ENCODE data around the gene SMARCC1.
"Not testable (repeated sequence)": the region's sequence is repeated elsewhere in the genome, so short reads cannot be mapped to it uniquely, and the experiment has no call there.

The SMARCC1 gene

GRCh38 chr3:47722859-47723258, 58.8 kb downstream of the SMARCC1 start:
- TF ChIP-seq CTCF (IDR thresholded peaks at IDR 0.05; ENCODE audit: low read depth, low read length, missing control alignments), result no peak
- H3K4me3 ChIP-seq (replicated peaks; ENCODE audit: low read depth, low read length), result no peak overlapping the region
- DNase-seq (ENCODE audit: extremely low read depth, low read depth), result no peak

GRCh38 chr3:47717448-47717847, 64.2 kb downstream of the SMARCC1 start:
- not testable (repeated sequence) for DNase-seq (ENCODE audit: extremely low read depth, low read depth); H3K4me3 ChIP-seq (replicated peaks; ENCODE audit: low read depth, low read length)

GRCh38 chr3:47716656-47717055, 65.0 kb downstream of the SMARCC1 start:
- no peak for TF ChIP-seq CTCF (IDR thresholded peaks at IDR 0.05; ENCODE audit: low read depth, low read length, missing control alignments)
- DNase-seq (ENCODE audit: extremely low read depth, low read depth), result no peak
- no peak overlapping the region for H3K4me3 ChIP-seq (replicated peaks; ENCODE audit: low read depth, low read length)

GRCh38 chr3:47715928-47716327, 65.8 kb downstream of the SMARCC1 start:
- H3K4me3 ChIP-seq (replicated peaks; ENCODE audit: low read depth, low read length), result no peak overlapping the region
- no peak for TF ChIP-seq CTCF (IDR thresholded peaks at IDR 0.05; ENCODE audit: low read depth, low read length, missing control alignments)
- DNase-seq (ENCODE audit: extremely low read depth, low read depth), result peak; percentile 24

GRCh38 chr3:47714606-47715005, 67.1 kb downstream of the SMARCC1 start:
- no peak for TF ChIP-seq CTCF (IDR thresholded peaks at IDR 0.05; ENCODE audit: low read depth, low read length, missing control alignments)
- no peak for DNase-seq (ENCODE audit: extremely low read depth, low read depth)
- no peak overlapping the region for H3K4me3 ChIP-seq (replicated peaks; ENCODE audit: low read depth, low read length)

GRCh38 chr3:47713655-47714054, 68.0 kb downstream of the SMARCC1 start:
- H3K4me3 ChIP-seq (replicated peaks; ENCODE audit: low read depth, low read length), result no peak overlapping the region
- no peak for DNase-seq (ENCODE audit: extremely low read depth, low read depth)
- TF ChIP-seq CTCF (IDR thresholded peaks at IDR 0.05; ENCODE audit: low read depth, low read length, missing control alignments), result no peak

GRCh38 chr3:47712398-47712797, 69.3 kb downstream of the SMARCC1 start:
- no peak for DNase-seq (ENCODE audit: extremely low read depth, low read depth)
- no peak for TF ChIP-seq CTCF (IDR thresholded peaks at IDR 0.05; ENCODE audit: low read depth, low read length, missing control alignments)
- H3K4me3 ChIP-seq (replicated peaks; ENCODE audit: low read depth, low read length), result no peak overlapping the region
